SK-N-MC (cell line): Measurements from ENCODE around the gene GPC6.
A peak's percentile ranks its signal among the peaks of the same experiment; 100 is the strongest.

Source experiments
- DNase-seq: peaks from one replicate; pipeline ENCODE4 v3.0.0-alpha.2; 2011; ENCODE audit warnings: low read depth, low spot score
- H3K27ac ChIP-seq: fragments of 200-600 bp; sonication (generic); 2 replicates; pipeline ENCODE4 v1.5.1; 2016; ENCODE audit warnings: mixed run types
- H3K36me3 ChIP-seq: fragments of 200-600 bp; sonication (generic); 2 replicates; pipeline ENCODE4 v1.6.1; 2017; ENCODE audit warnings: antibody characterized with exemption, low read length, mixed read lengths; ENCODE audit not compliant: insufficient read depth
- H3K4me3 ChIP-seq: fragments of 200-600 bp; sonication (generic); 2 replicates; pipeline ENCODE4 v1.5.1; 2016
- H3K9ac ChIP-seq: fragments of 200-600 bp; sonication (generic); 2 replicates; pipeline ENCODE4 v1.8.0; 2017; ENCODE audit warnings: mixed run types, mixed read lengths; ENCODE audit not compliant: insufficient read length
- H3K9me3 ChIP-seq: fragments of 200-600 bp; sonication (generic); 2 replicates; pipeline ENCODE4 v1.6.1; 2017; ENCODE audit warnings: low read depth, mild to moderate bottlenecking, antibody characterized with exemption, low read length, moderate library complexity, mixed read lengths
- EZH2 ChIP-seq: fragments of 200-600 bp; sonication (generic); IDR thresholded peaks from one replicate; pipeline ENCODE4 v1.6.1; 2017; ENCODE audit warnings: antibody characterized with exemption
- FOXP2 ChIP-seq: optimal IDR thresholded peaks from 2 replicates; pipeline ENCODE3; 2011; ENCODE audit warnings: mild to moderate bottlenecking, moderate library complexity; ENCODE audit not compliant: insufficient read depth; ENCODE audit errors: extremely low read length, control extremely low read depth
- POLR2AphosphoS5 ChIP-seq: IDR thresholded peaks from 2 replicates; pipeline ENCODE4 v1.6.1; 2012; ENCODE audit warnings: mild to moderate bottlenecking, low read depth, low read length, borderline replicate concordance

The GPC6 gene

DNA sequence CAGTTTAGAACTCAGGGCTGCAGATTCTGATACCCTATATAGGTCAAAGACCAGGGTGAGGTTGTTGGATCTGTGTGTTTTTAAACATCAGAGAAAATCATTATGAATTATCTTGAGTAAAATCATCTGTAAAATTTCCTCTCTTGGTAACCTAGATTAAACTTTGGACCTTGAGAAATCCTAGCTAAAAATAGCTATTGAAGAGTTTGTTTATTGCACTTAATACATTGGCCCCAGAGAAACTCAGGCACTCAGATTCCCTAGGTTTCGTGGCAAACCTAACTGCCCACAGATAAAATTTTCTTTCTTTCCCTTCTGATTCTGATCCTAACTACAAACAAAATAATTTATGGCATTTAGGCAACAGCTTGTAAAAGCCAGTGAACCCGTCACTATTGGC lies 102.3 kb downstream of the GPC6 start:
- Histone ChIP-seq H3K9ac (no peak overlapping the region), H3K4me3 (peak overlapping the region; percentile 46), H3K9me3 (peaks cover 3% of the 10 kb centered on the region; the same call in 1 of the 2 replicates), H3K27ac (peak overlapping the region; percentile 30; the same call in 1 of the 2 replicates), H3K36me3 (no peaks in the 10 kb centered on the region)
- TF ChIP-seq FOXP2 (no peak), EZH2 (no peak), POLR2AphosphoS5 (no peak)
- DNase-seq, result no peak

DNA sequence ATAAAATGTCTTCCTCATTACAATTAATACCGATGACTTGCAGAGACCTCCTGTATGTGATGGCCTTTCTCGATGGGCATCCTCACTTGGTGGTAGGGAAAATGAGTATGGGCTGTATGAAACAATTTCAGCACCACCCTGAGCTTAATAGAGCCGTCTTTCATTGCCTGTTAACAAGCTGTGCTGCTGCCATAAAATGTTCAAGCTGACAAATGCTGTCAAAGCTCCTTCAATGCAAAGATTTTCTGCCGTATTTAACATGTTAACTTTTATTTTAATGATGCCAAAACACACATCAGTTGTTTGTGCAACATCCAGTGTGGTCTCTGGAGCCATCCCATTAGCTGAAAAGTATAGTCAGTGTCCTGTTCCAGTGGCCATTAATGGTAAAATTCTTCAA lies 110.1 kb downstream of the GPC6 start:
- Histone ChIP-seq H3K4me3 (no peak overlapping the region), H3K36me3 (no peaks in the 10 kb centered on the region), H3K9ac (no peak overlapping the region), H3K27ac (no peak overlapping the region), H3K9me3 (peaks cover 10% of the 10 kb centered on the region; the same call in 1 of the 2 replicates)
- TF ChIP-seq FOXP2 (no peak), EZH2 (no peak), POLR2AphosphoS5 (no peak)
- no peak for DNase-seq

DNA sequence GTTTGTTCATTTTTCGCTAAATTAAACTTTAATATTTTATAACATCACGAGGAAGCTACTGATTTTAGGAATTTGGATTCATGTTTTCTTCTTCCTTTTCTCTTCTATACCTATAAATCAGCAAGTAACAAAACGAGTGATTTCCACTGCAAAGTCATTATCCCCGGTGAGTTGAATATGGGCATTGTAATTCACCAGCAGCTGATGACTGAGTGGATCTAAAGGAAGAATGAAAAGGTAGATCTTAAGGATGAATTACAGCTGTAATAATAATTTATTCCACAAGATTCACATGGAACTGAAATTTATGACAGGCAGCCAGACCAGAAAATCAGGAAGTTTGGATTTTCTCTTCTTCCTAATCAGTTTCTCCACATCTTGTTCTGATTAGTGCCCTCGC lies 111.4 kb downstream of the GPC6 start:
- no peak overlapping the region for H3K9ac ChIP-seq
- DNase-seq, result no peak
- no peak overlapping the region for H3K27ac ChIP-seq
- H3K9me3 ChIP-seq, result peaks cover 10% of the 10 kb centered on the region; the same call in 1 of the 2 replicates
- no peak overlapping the region for H3K4me3 ChIP-seq
- no peaks in the 10 kb centered on the region for H3K36me3 ChIP-seq
- no peak for TF ChIP-seq FOXP2
- no peak for TF ChIP-seq POLR2AphosphoS5
- TF ChIP-seq EZH2, result no peak

DNA sequence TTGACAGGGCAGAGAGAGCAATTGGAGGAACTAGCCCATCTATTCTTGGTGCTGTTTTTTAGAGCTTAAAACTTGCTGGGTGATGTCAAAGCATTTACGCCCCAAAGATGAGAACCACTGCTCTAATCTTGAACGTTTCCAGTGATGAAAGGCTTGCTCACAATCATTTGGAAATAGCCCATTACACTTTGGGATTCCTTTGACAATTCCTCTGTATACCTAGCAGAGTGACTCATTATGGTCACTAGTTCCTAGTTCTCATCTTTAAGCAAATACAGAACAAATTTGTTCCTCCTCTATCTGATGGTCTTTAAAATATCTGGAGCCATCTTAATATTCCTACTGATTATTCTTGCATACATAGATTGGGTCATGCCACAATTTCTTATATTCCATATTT lies 112.3 kb downstream of the GPC6 start:
- H3K27ac ChIP-seq, result no peak overlapping the region
- no peak for TF ChIP-seq EZH2
- no peak for TF ChIP-seq POLR2AphosphoS5
- no peak for TF ChIP-seq FOXP2
- H3K9me3 ChIP-seq, result peaks cover 7% of the 10 kb centered on the region; the same call in 1 of the 2 replicates
- H3K9ac ChIP-seq, result no peak overlapping the region
- H3K4me3 ChIP-seq, result no peak overlapping the region
- no peaks in the 10 kb centered on the region for H3K36me3 ChIP-seq
- DNase-seq, result no peak

DNA sequence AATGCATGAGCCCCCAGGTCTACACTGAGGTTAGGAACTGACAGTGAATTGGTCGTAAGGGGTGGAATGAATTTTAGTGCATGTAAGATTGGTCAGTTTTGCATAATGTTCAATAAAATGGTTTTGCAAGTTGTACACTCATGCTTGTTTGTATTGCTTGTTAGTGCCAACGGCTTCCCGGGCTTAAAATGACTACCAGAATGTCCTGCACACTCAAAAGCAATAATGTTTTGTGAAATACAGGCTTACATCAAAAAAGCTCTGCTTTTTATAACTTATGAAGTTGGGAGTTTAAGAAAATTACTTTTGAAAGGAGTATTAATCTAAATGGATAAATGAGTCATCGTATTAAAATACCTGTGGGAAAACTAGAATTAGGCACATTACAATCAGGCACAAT lies 112.9 kb downstream of the GPC6 start:
- no peak for DNase-seq
- no peaks in the 10 kb centered on the region for H3K36me3 ChIP-seq
- H3K4me3 ChIP-seq, result no peak overlapping the region
- H3K27ac ChIP-seq, result no peak overlapping the region
- no peak for TF ChIP-seq EZH2
- TF ChIP-seq POLR2AphosphoS5, result no peak
- TF ChIP-seq FOXP2, result no peak
- no peak overlapping the region for H3K9ac ChIP-seq
- H3K9me3 ChIP-seq, result peaks cover 7% of the 10 kb centered on the region; the same call in 1 of the 2 replicates

DNA sequence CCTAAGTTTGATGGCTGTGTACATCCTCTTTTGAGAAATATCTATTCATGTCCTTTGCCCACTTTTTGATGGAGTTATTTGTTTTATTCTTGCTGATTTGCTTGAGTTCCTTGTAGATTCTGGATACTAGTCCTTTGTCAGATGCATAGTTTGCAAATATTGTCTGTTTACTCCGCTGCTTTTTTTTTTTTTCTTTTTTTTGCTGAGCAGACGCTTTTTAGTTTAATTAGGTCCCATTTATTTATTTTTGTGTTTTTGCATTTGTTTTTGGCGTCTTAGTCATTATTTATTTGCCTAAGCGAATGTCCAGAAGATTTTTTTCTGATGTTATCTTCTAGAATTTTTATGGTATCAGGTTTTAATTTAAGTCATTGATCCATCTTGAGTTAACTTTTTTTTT lies 114.9 kb downstream of the GPC6 start:
- no peaks in the 10 kb centered on the region for H3K36me3 ChIP-seq
- TF ChIP-seq EZH2, result no peak
- DNase-seq, result no peak
- no peak overlapping the region for H3K4me3 ChIP-seq
- H3K9ac ChIP-seq, result no peak overlapping the region
- no peak overlapping the region for H3K27ac ChIP-seq
- no peaks in the 10 kb centered on the region for H3K9me3 ChIP-seq

DNA sequence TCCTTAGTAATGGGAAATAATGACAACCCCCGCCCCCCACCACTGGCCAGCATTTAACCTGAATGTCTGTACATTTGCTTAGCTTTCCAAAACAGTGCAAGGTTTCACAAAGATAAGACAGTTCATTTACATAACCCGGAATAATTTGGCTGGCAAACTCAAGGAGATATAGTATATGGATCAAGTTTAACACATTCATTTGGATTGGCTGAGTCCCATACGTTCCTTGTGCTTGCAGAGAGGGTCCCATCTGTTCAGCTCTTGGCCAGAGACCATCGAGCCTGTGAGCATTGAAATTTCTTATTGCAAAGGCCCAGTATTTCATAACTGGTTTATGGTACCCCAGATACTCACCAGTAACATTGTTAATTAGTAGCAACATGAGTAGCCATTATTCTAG lies 116.5 kb downstream of the GPC6 start:
- Histone ChIP-seq H3K27ac (no peak overlapping the region), H3K36me3 (no peaks in the 10 kb centered on the region), H3K9ac (no peak overlapping the region), H3K4me3 (no peak overlapping the region), H3K9me3 (no peaks in the 10 kb centered on the region)
- DNase-seq, result no peak
- no peak for TF ChIP-seq POLR2AphosphoS5
- no peak for TF ChIP-seq FOXP2
- TF ChIP-seq EZH2, result no peak

DNA sequence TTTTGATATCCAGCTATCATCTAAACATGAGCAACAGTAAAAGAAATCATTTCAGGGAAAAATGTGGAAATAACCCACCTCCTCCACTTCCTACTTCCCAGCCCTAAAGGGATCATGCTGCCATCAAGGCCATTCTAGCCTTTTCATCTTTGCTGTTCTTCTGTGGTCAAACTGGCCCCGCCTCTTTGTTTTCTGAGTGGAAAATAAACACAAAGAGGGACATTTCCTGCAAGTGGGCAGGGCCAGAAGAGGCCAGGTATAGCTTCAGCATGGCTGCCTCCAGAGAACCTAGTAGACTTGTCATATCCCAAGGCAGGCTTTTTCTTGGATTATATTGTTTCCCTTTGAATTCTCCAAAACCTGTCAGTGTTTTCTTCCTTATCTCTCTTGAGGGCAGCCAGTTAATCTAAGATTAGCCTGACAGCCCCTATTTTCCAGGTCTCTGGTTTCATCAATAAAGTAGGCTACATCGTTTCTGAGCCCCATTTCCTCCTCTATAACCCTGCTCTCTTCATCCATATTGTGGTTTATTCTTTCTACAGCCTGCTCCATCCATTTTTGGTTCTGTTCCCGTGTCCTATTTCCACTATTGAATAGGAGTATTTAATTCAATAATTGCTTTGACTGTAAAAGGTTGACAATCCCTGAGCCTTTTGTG lies 117.6 kb downstream of the GPC6 start:
- no peaks in the 10 kb centered on the region for H3K36me3 ChIP-seq
- DNase-seq, result no peak
- no peak overlapping the region for H3K4me3 ChIP-seq
- no peaks in the 10 kb centered on the region; the same call in 1 of the 2 replicates for H3K9me3 ChIP-seq
- H3K27ac ChIP-seq, result no peak overlapping the region
- TF ChIP-seq FOXP2 (no peak), EZH2 (no peak), POLR2AphosphoS5 (no peak)
- H3K9ac ChIP-seq, result no peak overlapping the region

DNA sequence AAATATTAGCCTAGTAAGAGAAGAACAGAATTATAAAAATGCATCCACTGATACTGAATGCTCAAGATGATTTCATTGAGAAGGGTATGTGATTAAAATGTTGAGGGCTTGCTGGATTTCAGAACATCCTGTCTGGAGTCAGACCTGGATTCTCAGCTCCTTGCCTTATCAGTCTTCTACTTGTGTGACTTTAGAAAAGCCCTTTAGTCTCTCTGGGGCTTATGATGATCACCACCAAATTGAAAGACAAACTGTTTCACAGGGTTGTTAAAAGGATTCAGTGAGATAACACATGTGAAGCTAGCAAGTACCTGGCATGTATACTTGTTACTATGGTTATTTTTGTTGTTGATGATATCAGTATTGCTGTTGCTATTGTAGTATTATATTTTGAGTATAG lies 118.4 kb downstream of the GPC6 start:
- Histone ChIP-seq H3K9ac (no peak overlapping the region), H3K4me3 (no peak overlapping the region), H3K27ac (no peak overlapping the region), H3K36me3 (no peaks in the 10 kb centered on the region), H3K9me3 (no peaks in the 10 kb centered on the region; the same call in 1 of the 2 replicates)
- no peak for TF ChIP-seq POLR2AphosphoS5
- no peak for TF ChIP-seq FOXP2
- TF ChIP-seq EZH2, result no peak
- DNase-seq, result no peak
